VCaP (cell line): ENCODE results near the gene DNAI2.

Source experiments
- H3K27ac ChIP-seq: fragments of 450-650 bp; 2 replicates; pipeline ENCODE4 v1.5.1; 2017
- TF ChIP-seq, protein P1 (sequence below): fragments of 450-650 bp; conservative IDR thresholded peaks from 2 replicates; pipeline ENCODE4 v1.5.1; 2017; ENCODE audit warnings: mild to moderate bottlenecking, moderate library complexity

DNAI2 gene

GRCh38 chr17:74316220-74316619, 42.2 kb downstream of the DNAI2 start:
- H3K27ac ChIP-seq: no peak overlapping the region
- TF ChIP-seq, protein P1, sequence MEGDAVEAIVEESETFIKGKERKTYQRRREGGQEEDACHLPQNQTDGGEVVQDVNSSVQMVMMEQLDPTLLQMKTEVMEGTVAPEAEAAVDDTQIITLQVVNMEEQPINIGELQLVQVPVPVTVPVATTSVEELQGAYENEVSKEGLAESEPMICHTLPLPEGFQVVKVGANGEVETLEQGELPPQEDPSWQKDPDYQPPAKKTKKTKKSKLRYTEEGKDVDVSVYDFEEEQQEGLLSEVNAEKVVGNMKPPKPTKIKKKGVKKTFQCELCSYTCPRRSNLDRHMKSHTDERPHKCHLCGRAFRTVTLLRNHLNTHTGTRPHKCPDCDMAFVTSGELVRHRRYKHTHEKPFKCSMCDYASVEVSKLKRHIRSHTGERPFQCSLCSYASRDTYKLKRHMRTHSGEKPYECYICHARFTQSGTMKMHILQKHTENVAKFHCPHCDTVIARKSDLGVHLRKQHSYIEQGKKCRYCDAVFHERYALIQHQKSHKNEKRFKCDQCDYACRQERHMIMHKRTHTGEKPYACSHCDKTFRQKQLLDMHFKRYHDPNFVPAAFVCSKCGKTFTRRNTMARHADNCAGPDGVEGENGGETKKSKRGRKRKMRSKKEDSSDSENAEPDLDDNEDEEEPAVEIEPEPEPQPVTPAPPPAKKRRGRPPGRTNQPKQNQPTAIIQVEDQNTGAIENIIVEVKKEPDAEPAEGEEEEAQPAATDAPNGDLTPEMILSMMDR: no peak

- TF ChIP-seq, protein P1: no peak
- H3K27ac ChIP-seq: no peak overlapping the region
Measured at GRCh38 chr17:74317071-74317470, 43.0 kb downstream of the DNAI2 start.

- TF ChIP-seq, protein P1: no peak
- H3K27ac ChIP-seq: no peak overlapping the region
Measured at GRCh38 chr17:74318391-74318790, 44.4 kb downstream of the DNAI2 start.

- TF ChIP-seq, protein P1: no peak
- no peak overlapping the region for H3K27ac ChIP-seq
Measured at GRCh38 chr17:74324521-74324920, 50.5 kb downstream of the DNAI2 start.

DNA sequence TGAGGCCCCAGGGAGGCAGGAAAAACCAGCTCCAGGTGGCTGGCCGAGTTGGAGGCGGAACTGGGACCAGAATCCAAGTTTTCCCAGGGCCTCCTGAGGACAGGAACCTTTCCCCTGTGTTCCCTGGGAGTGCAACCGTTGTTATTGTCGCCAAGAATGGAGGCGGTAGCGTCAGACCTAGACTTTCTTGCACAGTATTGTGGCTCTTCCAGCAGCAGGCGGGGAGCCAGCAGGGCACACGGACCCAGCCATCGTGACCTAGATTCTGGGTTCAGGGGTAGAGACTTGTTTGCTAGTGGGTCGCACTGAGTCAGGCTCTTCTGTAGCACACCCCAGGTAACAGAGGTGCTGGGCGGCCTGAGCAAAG, 51.3 kb downstream of the DNAI2 start:
- no peak overlapping the region for H3K27ac ChIP-seq
- TF ChIP-seq, protein P1: no peak

- H3K27ac ChIP-seq: no peak within 1 kb of the TSS
- TF ChIP-seq, protein P1: no peak
Measured at GRCh38 chr17:74325743-74326379, 51.8 kb downstream of the DNAI2 start, which contains the start of gene KIF19. Gene KIF19, plus strand, starts transcription at chr17:74326226. Its CDS starts 124 bp downstream, at chr17:74326350.

GRCh38 chr17:74326506-74326905, 52.5 kb downstream of the DNAI2 start:
- TF ChIP-seq, protein P1: no peak
- H3K27ac ChIP-seq: no peak overlapping the region
